ENCODE data around the gene ANKRD6.
A peak's percentile ranks its signal among the peaks of the same experiment; 100 is the strongest.
"Not testable (repeated sequence)": the region's sequence is repeated elsewhere in the genome, so short reads cannot be mapped to it uniquely, and the experiment has no call there.

ANKRD6 gene

DNA sequence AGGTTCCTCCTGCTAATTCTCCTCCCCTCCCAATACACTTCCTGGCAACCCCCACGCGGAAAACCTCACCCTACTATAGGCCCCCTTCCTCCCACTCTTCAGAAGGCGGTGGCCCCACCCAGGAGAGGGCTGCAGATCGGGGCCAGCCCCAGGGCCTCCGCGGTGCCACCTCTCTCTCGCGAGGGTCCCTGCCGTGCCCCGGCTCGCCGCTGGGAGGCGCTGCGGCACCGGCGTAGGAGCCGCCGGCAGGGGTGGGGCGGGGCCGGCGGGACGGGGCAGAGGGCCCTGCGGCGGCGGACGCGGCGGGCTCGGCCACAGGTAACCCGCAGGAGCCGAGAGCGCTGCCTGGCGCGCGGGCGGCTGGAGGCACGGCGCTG, at the start of gene ANKRD6:
Gene ANKRD6 (plus strand): TSS at position 278 of the 377 bp plus-strand sequence. CDS start 133,825 bp downstream, outside the sequence.
- peak; percentile 70 to 78 for DNase-seq (ENCODE audit: low read depth in 2 of 2, low spot score in 1 of 2)

DNA sequence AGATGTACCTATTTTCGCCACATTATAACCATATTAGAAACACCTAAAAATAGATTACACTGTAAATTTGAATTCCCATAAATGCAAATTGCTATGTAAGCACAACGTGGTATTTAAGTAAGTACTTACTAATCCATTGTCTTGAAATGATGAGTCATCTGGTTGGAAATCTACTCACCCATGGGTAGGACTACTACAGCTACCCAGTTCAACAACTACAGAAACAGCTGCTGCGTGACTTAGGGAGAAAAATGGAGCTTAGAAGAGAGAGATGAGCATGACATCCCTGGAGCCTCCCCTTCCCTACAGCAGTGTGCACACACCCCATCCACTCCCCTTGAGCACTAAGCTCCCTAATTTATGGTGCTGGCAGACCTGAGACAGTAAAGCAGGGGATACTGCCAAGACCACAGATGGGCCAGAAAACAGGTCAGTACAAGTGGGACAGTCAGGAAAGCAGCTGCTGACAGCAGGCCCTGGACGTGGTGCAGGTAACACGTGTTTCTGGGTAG, 47.7 kb upstream of the ANKRD6 start:
- no peak for DNase-seq (ENCODE audit: low read depth in 2 of 2, low spot score in 1 of 2)

DNA sequence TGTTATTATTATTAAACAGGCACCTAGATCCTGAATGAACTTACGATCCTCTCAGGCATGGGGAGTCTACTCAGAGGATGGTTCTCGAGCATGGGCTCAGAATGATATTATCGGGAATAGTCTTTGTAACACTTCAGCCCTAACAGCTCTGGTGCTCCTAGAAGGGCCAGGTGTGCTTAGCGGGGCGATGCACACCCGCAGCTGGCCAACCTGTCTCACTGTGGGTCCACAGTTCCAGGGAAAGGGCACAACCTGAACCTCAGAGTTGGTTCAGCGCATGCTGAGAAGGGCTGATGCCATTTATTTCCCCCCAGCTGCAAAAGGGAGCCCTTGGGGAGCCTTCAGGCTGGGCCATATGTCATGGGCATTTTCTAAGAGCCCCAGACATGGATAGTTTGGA, 47.1 kb upstream of the ANKRD6 start:
- no peak for DNase-seq (ENCODE audit: low read depth in 2 of 2, low spot score in 1 of 2)

GRCh38 chr6:89386917-89387491, 45.9 kb upstream of the ANKRD6 start:
- no peak for DNase-seq (ENCODE audit: low read depth in 2 of 2, low spot score in 1 of 2)

GRCh38 chr6:89387516-89388201, 45.3 kb upstream of the ANKRD6 start:
- DNase-seq (ENCODE audit: low read depth in 2 of 2, low spot score in 1 of 2), result no peak

DNA sequence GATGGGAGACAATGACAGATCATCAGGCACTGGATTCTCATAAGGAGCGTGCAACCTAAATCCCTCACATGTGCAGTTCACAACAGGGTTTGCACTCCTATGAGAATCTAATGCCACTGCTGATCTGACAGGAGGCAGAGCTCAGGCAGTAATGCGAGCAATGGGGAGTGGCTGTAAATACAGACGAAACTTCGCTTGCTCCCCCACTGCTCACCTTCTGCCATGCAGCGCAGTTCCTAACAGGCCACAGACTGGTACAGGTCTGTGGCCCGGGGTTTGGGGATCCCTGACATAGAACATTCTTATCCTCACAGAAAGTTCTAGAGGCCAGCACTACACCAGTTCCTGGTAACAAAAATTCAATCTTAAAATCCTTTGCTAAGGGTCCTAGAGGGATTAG, 44.1 kb upstream of the ANKRD6 start:
- no peak for DNase-seq (ENCODE audit: low read depth in 2 of 2, low spot score in 1 of 2)

DNA sequence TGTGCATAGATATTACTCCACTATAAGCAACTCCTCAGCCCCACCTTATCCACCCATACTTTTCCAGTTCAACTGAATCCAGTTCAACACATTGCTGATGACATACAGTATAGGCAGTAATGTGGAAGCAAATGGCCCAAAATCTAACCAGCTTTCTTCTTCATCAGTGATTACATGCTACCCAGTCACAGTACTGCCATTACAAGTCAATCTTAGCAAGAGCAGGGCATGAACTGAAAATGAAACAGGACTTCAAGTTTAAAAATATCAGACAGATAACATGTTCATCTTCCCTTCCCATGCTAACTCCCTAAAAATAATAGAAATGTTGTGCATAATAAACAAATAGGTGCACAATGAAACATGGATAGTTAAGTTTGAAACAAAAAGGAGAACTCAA, 40.1 kb upstream of the ANKRD6 start:
- no peak for DNase-seq (ENCODE audit: low read depth in 2 of 2, low spot score in 1 of 2)

GRCh38 chr6:89393659-89394058, 39.3 kb upstream of the ANKRD6 start:
- DNase-seq (ENCODE audit: low read depth in 2 of 2, low spot score in 1 of 2), result no peak

DNA sequence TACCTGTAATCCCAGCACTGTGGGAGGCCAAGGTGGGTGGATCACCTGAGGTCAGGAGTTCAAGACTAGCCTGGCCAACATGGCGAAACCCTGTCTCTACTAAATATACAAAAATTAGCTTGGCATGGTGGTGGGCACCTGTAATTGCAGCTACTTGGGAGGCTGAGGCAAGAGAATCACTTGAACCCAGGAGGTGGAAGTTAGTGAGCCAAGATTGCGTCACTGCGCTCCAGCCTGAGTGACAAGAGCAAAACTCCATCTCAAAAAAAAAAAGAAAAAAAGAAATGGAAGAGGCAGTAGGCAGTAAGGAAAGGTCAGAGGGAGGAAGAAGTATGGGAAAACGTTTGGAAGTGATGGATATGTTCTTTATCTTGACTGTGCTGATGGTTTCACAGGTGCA, 35.1 kb upstream of the ANKRD6 start:
- not testable (repeated sequence) for DNase-seq (ENCODE audit: low read depth in 2 of 2, low spot score in 1 of 2)

- no peak for DNase-seq (ENCODE audit: low read depth in 2 of 2, low spot score in 1 of 2)
Measured at GRCh38 chr6:89398762-89399525, 34.0 kb upstream of the ANKRD6 start.

DNA sequence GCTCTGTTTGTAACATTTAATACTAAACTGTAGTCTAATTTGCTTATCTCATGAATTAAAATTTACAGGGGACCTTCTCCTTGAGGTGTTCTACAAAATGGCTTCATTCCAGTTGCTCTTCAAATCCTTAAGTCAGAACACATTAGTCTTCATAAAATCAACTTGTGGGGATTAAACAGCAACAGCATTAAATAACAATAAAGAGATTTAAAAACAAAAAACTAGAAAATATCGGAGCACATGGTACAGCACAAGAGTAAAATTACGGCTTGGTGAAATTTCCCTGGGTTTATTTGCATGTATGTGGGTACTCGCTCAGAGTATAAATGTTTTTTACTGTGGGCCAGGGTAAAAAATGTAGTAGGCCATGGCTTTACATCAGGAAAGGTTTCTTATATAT, 32.9 kb upstream of the ANKRD6 start:
- DNase-seq (ENCODE audit: low read depth in 2 of 2, low spot score in 1 of 2), result no peak

GRCh38 chr6:89400912-89401399, 32.0 kb upstream of the ANKRD6 start:
- no peak for DNase-seq (ENCODE audit: low read depth in 2 of 2, low spot score in 1 of 2)

- no peak for DNase-seq (ENCODE audit: low read depth in 2 of 2, low spot score in 1 of 2)
Measured at GRCh38 chr6:89402776-89403175, 30.2 kb upstream of the ANKRD6 start.

GRCh38 chr6:89404512-89404911, 28.4 kb upstream of the ANKRD6 start:
- no peak for DNase-seq (ENCODE audit: low read depth in 2 of 2, low spot score in 1 of 2)

- no peak for DNase-seq (ENCODE audit: low read depth in 2 of 2, low spot score in 1 of 2)
Measured at GRCh38 chr6:89406141-89406540, 26.8 kb upstream of the ANKRD6 start.

GRCh38 chr6:89409461-89410035, 23.4 kb upstream of the ANKRD6 start:
- DNase-seq (ENCODE audit: low read depth in 2 of 2, low spot score in 1 of 2), result no peak

- no peak for DNase-seq (ENCODE audit: low read depth in 2 of 2, low spot score in 1 of 2)
Measured at GRCh38 chr6:89410231-89410761, 22.7 kb upstream of the ANKRD6 start.

DNA sequence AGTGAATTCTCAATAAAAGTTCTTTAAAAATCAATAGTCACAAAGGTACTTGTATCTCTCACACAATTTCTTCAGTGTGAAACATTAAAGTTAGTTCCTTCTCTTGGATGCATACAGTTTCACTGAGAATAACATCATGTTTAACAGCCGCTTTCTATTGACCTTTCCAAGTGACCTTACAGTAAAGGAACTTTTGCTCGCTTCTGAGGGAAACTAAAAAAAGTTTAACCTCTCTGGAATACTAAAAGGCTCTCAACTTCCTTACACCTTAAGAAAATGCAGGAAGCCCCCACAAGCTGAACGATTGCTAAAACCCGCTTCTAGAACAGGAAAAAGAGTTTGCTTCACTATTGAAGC, 22.2 kb upstream of the ANKRD6 start:
- DNase-seq (ENCODE audit: low read depth in 2 of 2, low spot score in 1 of 2), result no peak

- no peak for DNase-seq (ENCODE audit: low read depth in 2 of 2, low spot score in 1 of 2)
Measured at GRCh38 chr6:89411145-89412070, 21.5 kb upstream of the ANKRD6 start.

Data from stimulated activated CD8-positive, alpha-beta memory T cell treated with anti-CD3 and anti-CD28 coated beads, Interleukin-4, amount 100 ng/mL, for 4 hours (primary cell).